GM06990 (cell line): ENCODE data around the gene WDR82.

ENCODE experiments used
- DNase-seq: peaks from one replicate; pipeline ENCODE4 v3.0.0-alpha.2; 2011; ENCODE audit not compliant: insufficient read length; ENCODE audit errors: extremely low read depth
- H3K27me3 ChIP-seq: replicated peaks from 2 replicates; pipeline ENCODE4 v1.6.0; 2011; ENCODE audit warnings: low read length; ENCODE audit not compliant: control insufficient read depth, insufficient read depth
- H3K36me3 ChIP-seq: 2 replicates; pipeline ENCODE4 v1.5.1; 2011; ENCODE audit warnings: low read length; ENCODE audit not compliant: control insufficient read depth, insufficient read depth
- H3K4me3 ChIP-seq: replicated peaks from 2 replicates; pipeline ENCODE4 v1.5.1; 2011; ENCODE audit warnings: low read depth, mild to moderate bottlenecking, control low read depth, low read length
- CTCF ChIP-seq: IDR thresholded peaks from 2 replicates; pipeline ENCODE4 v1.5.1; 2011; ENCODE audit warnings: low read length, control low read depth, mild to moderate bottlenecking, inconsistent platforms; ENCODE audit not compliant: insufficient read depth, poor library complexity, severe bottlenecking

The WDR82 gene

DNA sequence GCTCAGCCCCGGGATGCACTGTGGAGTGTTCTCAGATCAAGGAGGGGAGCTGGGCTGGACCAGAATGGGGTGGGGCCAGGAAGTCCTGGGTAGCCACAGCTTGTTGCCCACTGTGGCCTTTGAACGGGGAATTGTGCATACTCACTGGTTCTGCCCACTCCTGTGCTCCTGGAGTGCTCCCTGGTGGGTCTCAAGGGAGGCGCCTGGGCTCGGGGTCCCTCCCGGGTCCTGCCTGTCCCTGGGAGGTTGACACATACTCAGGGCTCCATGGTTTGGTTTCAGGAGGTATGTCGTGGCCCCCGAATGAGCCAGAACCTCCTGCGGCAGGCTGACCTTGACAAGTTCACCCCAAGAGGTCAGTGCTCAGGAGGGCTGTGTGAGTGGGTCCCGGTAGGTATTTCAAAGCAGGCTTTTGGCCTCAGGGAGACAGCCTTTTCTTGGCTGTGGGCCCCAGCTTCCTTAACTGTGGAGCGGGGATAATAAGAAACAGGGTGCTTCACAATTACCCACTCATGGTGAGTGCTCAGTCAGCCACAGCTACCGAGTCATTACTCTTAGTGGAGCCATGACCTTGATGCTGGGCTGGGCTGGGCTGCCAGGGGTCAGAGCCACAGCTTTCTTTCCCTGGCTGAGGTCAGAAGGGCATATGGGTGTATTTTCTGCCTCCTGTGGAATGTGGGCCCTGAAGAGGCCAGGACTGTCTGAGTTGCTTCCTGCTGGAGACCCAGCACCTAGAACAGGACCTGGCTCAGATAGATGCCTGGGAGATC lies 45.3 kb upstream of the WDR82 start:
- TF ChIP-seq CTCF: no peak
- H3K36me3 ChIP-seq: no peaks in the 10 kb centered on the region
- no peaks in the 10 kb centered on the region for H3K27me3 ChIP-seq
- DNase-seq: no peak
- no peak overlapping the region for H3K4me3 ChIP-seq

DNA sequence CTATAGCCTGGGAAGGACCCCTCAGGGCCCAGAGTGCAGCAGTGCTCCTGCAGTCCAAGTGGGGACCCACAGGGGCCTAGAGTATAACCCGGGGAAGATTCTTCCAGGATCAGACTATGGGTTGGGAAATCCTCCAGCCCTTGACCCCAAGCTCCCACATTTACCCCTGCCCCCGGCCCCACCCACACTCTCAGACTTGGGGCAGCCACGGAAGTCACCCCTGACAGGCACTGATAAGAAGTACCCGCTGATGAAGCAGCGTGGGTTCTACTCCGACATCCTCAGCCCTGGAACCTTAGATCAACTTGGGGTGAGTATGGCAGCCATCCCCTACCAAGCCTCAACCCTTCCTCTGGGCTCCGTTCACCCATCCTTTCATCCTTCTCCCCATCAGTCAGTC lies 44.0 kb upstream of the WDR82 start:
- H3K36me3 ChIP-seq: no peaks in the 10 kb centered on the region
- no peak for TF ChIP-seq CTCF
- no peaks in the 10 kb centered on the region for H3K27me3 ChIP-seq
- DNase-seq: no peak
- H3K4me3 ChIP-seq: no peak overlapping the region

DNA sequence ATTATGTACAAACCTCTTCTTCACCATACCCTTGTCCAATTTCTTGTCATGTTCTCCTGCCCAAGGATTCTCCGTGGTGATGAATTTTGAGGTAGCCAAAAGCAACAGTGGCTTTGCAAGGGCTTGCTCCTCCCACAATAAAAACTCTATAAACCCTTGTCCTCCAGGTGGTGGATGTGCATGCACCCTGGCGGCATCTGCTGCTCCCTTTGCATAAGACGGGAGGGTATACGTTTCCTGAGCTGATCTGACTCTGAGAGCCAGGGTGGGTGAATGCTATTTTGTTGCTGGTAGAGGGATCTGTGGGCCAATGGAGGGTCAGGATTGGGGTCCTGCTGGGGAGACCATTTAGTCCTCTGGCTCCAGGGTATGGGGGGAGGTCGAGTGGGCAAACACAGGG lies 43.0 kb upstream of the WDR82 start:
- Histone ChIP-seq H3K36me3 (no peaks in the 10 kb centered on the region), H3K27me3 (no peaks in the 10 kb centered on the region), H3K4me3 (no peak overlapping the region)
- no peak for TF ChIP-seq CTCF
- DNase-seq: no peak

DNA sequence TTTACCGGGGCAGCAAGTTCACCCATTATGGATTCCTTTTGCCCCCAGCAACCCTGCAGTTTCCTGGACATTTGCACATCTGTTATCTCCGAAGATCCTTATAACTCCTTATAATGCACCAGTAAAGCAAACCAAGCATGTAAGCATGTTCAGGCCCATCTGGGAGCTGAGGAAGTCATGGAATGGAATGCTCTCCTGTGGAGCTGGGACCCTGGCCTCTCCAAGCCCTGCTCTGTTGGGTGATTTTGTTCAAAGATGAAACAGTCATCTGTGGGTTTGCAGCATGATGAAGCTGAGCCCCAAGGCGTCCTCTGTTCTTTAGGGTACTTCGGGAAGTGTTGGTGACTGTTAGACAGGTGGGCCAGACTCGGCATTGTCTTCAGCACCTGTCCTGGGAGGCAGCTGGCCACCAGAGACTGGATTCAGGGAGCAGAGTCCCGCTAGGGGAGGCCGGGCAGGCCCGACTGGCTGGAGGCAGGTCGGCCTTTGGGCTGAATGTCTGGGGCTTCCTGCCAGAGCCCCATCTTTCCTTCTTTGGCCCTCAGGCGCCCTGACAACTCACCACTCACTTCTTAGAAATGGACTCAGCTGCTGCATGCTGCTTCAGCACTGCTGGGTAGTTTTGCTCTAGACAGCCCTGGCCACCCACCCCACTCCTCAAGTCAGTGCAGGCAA lies 41.6 kb upstream of the WDR82 start:
- no peaks in the 10 kb centered on the region; the same call in 1 of the 2 replicates for H3K36me3 ChIP-seq
- DNase-seq: no peak
- TF ChIP-seq CTCF: no peak
- H3K4me3 ChIP-seq: no peak overlapping the region
- H3K27me3 ChIP-seq: no peaks in the 10 kb centered on the region

DNA sequence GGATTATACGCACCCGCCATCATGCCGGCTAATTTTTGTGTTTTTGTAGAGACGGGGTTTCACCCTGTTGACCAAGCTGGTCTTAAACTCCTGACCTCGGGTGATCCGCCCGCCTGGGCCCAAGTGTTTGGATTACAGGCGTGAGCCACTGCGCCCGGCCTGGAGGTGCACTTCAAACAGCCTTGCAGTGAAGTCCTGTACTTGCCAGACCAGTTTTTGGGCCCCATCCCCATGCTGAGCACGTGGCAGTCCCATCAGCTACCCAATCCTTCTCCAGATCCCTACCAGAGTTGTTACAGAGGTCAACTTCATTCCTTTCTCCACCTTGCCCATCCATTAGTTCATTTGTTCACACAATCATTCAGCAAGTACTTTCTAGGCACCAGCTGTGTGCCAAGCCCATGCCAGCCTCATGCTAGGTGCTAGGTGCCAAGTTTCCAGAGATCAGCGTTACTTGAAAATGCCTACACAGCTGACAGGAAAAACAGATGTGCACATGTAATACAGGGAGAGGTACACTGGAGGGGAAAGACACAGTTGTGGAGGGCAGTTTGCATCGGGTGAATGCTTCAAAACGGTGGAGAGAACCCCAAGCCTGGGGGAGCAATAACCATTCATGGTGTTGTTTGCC lies 39.9 kb upstream of the WDR82 start:
- no peak for DNase-seq
- no peak overlapping the region for H3K4me3 ChIP-seq
- no peak for TF ChIP-seq CTCF
- no peaks in the 10 kb centered on the region for H3K27me3 ChIP-seq
- no peaks in the 10 kb centered on the region; the same call in 1 of the 2 replicates for H3K36me3 ChIP-seq
